Activated T-cell treated with anti-CD3 and anti-CD28 coated beads, Interleukin-2, amount 50 U/mL, for 72 hours (primary cell): ENCODE results near the gene ZNF358. TPM values are rescaled to one million over a fixed set of nuclear protein-coding genes. Genes with fewer than 3 reads are reported as not detected.
A peak's percentile ranks its signal among the peaks of the same experiment; 100 is the strongest.

Experiments used
- ATAC-seq, 2 donors: fragments of 150-1000 bp; cut with Tn5 transposase; replicated peaks in 1 of 2; 2 replicates each; pipeline ENCODE4 v1.10.0; 2021; ENCODE audit warnings: moderate library complexity in 2 of 2, mild to moderate bottlenecking in 1 of 2
- DNase-seq, 2 donors: peaks; one replicate each; pipeline ENCODE4 v3.0.0; 2021 to 2022; ENCODE audit warnings: mixed read lengths in 1 of 2
- H3K27ac Mint-ChIP-seq: one replicate; pipeline ENCODE4 v1.8.0; 2022; ENCODE audit warnings: mild to moderate bottlenecking, moderate library complexity, mixed read lengths
- H3K27me3 Mint-ChIP-seq: one replicate; pipeline ENCODE4 v1.8.0; 2022; ENCODE audit warnings: low read depth, mixed read lengths
- H3K36me3 Mint-ChIP-seq, 2 donors: one replicate each; pipeline ENCODE4 v1.8.0; 2022; ENCODE audit warnings: mixed read lengths in 2 of 2, mild to moderate bottlenecking in 1 of 2; ENCODE audit not compliant: insufficient read depth in 2 of 2
- H3K4me1 Mint-ChIP-seq: one replicate; pipeline ENCODE4 v1.8.0; 2022; ENCODE audit warnings: low read depth, mixed read lengths
- H3K4me3 Mint-ChIP-seq, 2 donors: one replicate each; pipeline ENCODE4 v1.8.0; 2022; ENCODE audit warnings: mild to moderate bottlenecking in 2 of 2, mixed read lengths in 2 of 2, moderate library complexity in 2 of 2
- H3K9me3 Mint-ChIP-seq, 2 donors: one replicate each; pipeline ENCODE4 v1.8.0; 2022; ENCODE audit warnings: mixed read lengths in 2 of 2
- total RNA-seq, 2 donors: library from RNA; stranded (reverse); gene quantifications; one replicate each; pipeline ENCODE4 v1.2.3, GENCODE V29; 2022

The ZNF358 gene
- total RNA-seq, 2 donors from 2014 or later: 13.6 to 14.1 TPM

DNA sequence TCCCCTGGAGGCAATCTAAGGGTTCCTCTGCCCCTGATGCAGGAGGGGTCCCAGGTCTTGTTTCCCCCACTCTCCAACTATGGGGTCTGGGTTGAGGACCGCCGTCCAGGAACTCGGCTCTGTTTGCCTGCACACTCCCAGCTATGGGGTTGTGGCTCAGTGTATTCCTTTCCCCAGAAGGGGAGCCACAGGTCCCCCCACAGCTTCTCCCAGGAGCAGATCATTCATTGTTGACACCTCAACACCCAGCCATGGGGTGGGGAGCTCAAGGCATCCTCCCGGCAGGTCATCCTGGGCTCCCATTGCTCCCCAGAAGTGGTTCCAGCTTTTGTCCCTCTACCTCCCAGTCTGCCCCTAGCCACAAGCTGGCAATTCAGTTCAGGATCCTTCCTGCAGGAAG, 975 bp downstream of the ZNF358 start:
- Mint-ChIP-seq H3K27me3 (peaks cover 19% of the 10 kb centered on the region), H3K36me3 (peaks cover 4% of the 10 kb centered on the region in 2 donors), H3K4me3 (peak overlapping the region; percentile 63 to 76), H3K27ac (peak overlapping the region; percentile 21), H3K4me1 (peaks cover 25% of the 10 kb centered on the region), H3K9me3 (no peaks in the 10 kb centered on the region)
- ATAC-seq: no peak
- no peak for DNase-seq

DNA sequence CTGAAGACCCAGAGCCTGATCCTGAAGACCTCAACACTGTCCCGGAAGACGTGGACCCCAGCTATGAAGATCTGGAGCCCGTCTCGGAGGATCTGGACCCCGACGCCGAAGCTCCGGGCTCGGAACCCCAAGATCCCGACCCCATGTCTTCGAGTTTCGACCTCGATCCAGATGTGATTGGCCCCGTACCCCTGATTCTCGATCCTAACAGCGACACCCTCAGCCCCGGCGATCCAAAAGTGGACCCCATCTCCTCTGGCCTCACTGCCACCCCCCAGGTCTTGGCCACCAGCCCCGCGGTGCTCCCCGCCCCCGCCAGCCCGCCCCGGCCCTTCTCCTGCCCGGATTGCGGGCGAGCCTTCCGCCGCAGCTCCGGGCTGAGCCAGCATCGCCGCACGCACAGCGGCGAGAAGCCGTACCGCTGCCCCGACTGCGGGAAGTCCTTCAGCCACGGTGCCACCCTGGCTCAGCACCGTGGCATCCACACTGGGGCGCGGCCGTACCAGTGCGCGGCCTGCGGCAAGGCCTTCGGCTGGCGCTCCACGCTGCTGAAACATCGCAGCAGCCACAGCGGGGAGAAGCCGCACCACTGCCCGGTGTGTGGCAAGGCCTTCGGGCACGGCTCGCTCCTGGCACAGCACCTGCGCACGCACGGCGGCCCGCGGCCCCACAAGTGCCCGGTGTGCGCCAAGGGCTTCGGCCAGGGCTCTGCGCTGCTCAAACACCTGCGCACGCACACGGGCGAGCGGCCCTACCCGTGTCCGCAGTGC, 3.6 kb downstream of the ZNF358 start:
- Mint-ChIP-seq H3K4me3 (no peak overlapping the region), H3K27me3 (peaks cover 13% of the 10 kb centered on the region), H3K36me3 (peaks cover 4% of the 10 kb centered on the region in 2 donors)

GRCh38 chr19:7520131-7521051, 4.5 kb downstream of the ZNF358 start:
- no peak overlapping the region for H3K27ac Mint-ChIP-seq
- H3K4me1 Mint-ChIP-seq: peaks cover 26% of the 10 kb centered on the region
- H3K27me3 Mint-ChIP-seq: peaks cover 5% of the 10 kb centered on the region
- no peak overlapping the region for H3K4me3 Mint-ChIP-seq
- H3K36me3 Mint-ChIP-seq: peaks cover 3 to 4% of the 10 kb centered on the region in 2 donors
- H3K9me3 Mint-ChIP-seq: no peaks in the 10 kb centered on the region
- no peak for ATAC-seq
- no peak for DNase-seq

More for the DNA sequence above, 3.6 kb downstream of the ZNF358 start:
- Mint-ChIP-seq H3K9me3 (no peaks in the 10 kb centered on the region), H3K4me1 (peaks cover 30% of the 10 kb centered on the region), H3K27ac (no peak overlapping the region)
- ATAC-seq: no peak
- no peak for DNase-seq

GRCh38 chr19:7521551-7522071, 5.7 kb downstream of the ZNF358 start:
- no peaks in the 10 kb centered on the region for H3K9me3 Mint-ChIP-seq
- no peak overlapping the region for H3K27ac Mint-ChIP-seq
- H3K4me3 Mint-ChIP-seq: peak overlapping the region; percentile 79 to 83
- H3K27me3 Mint-ChIP-seq: no peaks in the 10 kb centered on the region
- ATAC-seq (no peak), DNase-seq (no peak)
- no peaks in the 10 kb centered on the region for H3K36me3 Mint-ChIP-seq
- peaks cover 20% of the 10 kb centered on the region for H3K4me1 Mint-ChIP-seq

GRCh38 chr19:7522072-7522922, 6.4 kb downstream of the ZNF358 start, which contains the start of gene MCOLN1:
Gene MCOLN1 (plus strand): TSS chr19:7522624. CDS start chr19:7522751, 127 bp downstream.
- H3K4me1 Mint-ChIP-seq: peaks cover 14% of the 10 kb centered on the region
- DNase-seq: peak; percentile 100
- H3K36me3 Mint-ChIP-seq: no peaks in the 10 kb centered on the region
- no peaks in the 10 kb centered on the region for H3K27me3 Mint-ChIP-seq
- no peaks in the 10 kb centered on the region for H3K9me3 Mint-ChIP-seq
- peak within 1 kb of the TSS; percentile 83 to 87 for H3K4me3 Mint-ChIP-seq
- H3K27ac Mint-ChIP-seq: peak within 1 kb of the TSS; percentile 79
- ATAC-seq: peak; percentile 92

DNA sequence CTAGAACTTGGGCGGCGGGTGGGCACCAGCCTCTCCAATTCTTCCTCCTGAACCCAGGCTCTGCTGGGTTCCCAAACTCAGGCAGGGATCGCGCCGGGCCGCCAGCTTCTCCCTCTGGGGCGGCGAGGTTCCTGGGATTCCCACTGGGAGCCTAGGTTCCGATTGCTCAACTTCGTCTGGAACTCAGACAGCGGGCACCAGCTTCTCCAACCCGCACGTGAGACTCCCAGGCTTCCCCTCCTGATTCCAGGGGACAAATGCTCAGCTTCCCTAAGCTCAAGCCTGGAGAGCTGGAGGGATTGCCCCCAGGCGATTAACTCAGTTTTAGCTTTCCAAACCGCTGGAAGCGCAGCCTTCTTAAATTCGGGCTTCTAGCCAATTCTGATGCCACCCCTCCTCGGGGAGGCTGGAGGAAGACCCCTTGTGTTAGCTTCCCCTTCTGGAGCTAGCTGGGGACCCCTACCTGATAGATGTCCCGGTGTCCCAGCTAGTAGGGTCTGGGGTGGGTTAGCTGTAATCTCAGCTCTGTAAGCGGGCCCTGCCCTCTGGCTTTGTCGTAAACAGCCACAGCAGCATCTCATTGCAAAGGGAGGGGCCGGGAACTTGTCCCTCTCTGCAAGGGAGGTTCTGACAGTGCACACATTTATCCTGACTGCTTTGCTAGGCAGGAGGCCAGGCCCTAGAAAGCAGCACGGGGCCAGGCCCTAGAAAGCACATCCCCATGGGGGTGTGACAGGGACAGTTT, 7.2 kb downstream of the ZNF358 start:
- Mint-ChIP-seq H3K27ac (peak overlapping the region; percentile 54), H3K9me3 (no peaks in the 10 kb centered on the region), H3K36me3 (no peaks in the 10 kb centered on the region), H3K27me3 (no peaks in the 10 kb centered on the region), H3K4me1 (peaks cover 9% of the 10 kb centered on the region), H3K4me3 (peak overlapping the region; percentile 83 to 87)
- DNase-seq (no peak), ATAC-seq (no peak)

DNA sequence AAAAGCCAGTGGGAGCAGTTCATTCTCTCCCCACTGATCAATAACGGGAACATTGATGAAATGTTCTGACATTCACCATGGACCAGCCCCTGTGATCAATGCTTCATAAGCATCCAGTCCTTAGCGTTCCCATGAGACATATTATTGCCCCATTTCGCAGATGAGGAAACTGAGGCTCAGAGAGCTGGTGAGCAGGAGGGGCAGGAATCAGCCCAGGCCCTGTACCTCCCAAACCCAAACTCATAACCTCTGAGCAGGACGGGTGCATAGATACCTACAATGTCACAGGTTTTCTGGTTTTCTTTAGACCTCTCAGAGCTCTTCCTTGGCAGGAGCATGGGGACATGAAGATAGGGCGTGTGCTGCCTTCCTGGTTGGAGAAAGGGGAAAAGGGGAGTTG, 8.6 kb downstream of the ZNF358 start:
- Mint-ChIP-seq H3K27me3 (no peaks in the 10 kb centered on the region), H3K36me3 (peaks cover 0 to 2% of the 10 kb centered on the region in 2 donors), H3K9me3 (no peaks in the 10 kb centered on the region), H3K27ac (no peak overlapping the region), H3K4me3 (no peak overlapping the region), H3K4me1 (peaks cover 9% of the 10 kb centered on the region)
- ATAC-seq: no peak
- DNase-seq: no peak

DNA sequence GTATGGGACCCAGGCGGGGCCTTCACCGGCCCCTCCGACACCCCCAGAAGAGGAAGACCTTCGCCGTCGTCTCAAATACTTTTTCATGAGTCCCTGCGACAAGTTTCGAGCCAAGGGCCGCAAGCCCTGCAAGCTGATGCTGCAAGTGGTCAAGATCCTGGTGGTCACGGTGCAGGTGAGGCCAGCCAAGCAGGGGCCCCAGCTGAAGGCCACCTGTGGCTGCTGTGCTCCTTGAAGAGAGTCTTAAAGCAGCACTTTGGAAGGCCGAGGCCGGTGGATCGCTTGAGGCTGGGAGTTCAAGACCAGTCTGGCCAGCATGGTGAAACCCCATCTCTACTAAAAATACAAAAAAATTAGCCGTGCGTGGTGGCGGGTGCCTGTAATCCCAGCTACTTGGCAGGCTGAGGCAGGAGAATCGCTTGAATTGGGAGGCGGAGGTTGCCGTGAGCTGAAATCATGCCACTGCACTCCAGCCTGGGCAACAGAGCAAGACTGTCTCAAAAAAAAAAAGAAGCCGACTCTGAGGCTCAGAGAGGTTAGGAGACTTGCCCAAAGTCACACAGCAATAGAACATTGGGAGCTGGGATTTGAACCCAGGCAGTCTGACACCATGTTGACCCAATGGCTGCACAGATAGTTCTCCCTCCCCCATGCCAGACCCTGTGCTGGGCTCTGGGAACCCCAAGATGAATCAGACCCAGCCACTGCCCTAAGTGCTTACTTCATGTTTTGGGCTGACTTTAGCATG, 9.3 kb downstream of the ZNF358 start:
- no peak overlapping the region for H3K4me3 Mint-ChIP-seq
- peaks cover 0 to 2% of the 10 kb centered on the region in 2 donors for H3K36me3 Mint-ChIP-seq
- H3K4me1 Mint-ChIP-seq: peaks cover 9% of the 10 kb centered on the region
- H3K27me3 Mint-ChIP-seq: no peaks in the 10 kb centered on the region
- DNase-seq (no peak), ATAC-seq (no peak)
- H3K9me3 Mint-ChIP-seq: no peaks in the 10 kb centered on the region
- H3K27ac Mint-ChIP-seq: no peak overlapping the region

- peaks cover 9% of the 10 kb centered on the region for H3K4me1 Mint-ChIP-seq
- H3K4me3 Mint-ChIP-seq: no peak overlapping the region
Observed at GRCh38 chr19:7526059-7526929, 10.4 kb downstream of the ZNF358 start.

GRCh38 chr19:7527516-7528191, 11.8 kb downstream of the ZNF358 start:
- no peaks in the 10 kb centered on the region for H3K9me3 Mint-ChIP-seq
- no peak overlapping the region for H3K27ac Mint-ChIP-seq
- ATAC-seq (no peak), DNase-seq (no peak)
- H3K4me1 Mint-ChIP-seq: no peaks in the 10 kb centered on the region
- H3K4me3 Mint-ChIP-seq: no peak overlapping the region
- H3K27me3 Mint-ChIP-seq: no peaks in the 10 kb centered on the region
- peaks cover 1 to 2% of the 10 kb centered on the region in 2 donors for H3K36me3 Mint-ChIP-seq

More at GRCh38 chr19:7526059-7526929, 10.4 kb downstream of the ZNF358 start:
- Mint-ChIP-seq H3K27ac (no peak overlapping the region), H3K9me3 (no peaks in the 10 kb centered on the region), H3K36me3 (peaks cover 0 to 2% of the 10 kb centered on the region in 2 donors), H3K27me3 (no peaks in the 10 kb centered on the region)
- ATAC-seq (no peak), DNase-seq (no peak)
